Activated CD4-positive, alpha-beta T cell treated with anti-CD3 and anti-CD28 coated beads for 48 hours (primary cell): Measurements from ENCODE around the gene SH3RF2.
"Not testable (repeated sequence)": the region's sequence is repeated elsewhere in the genome, so short reads cannot be mapped to it uniquely, and the experiment has no call there.

Source experiments
- DNase-seq: peaks from one replicate; pipeline ENCODE4 v3.0.0-alpha.2; 2020

The SH3RF2 gene

GRCh38 chr5:146101646-146102045 is 165.3 kb downstream of the SH3RF2 start:
- DNase-seq: no peak

- no peak for DNase-seq
Measured at GRCh38 chr5:146103594-146103993, 167.2 kb downstream of the SH3RF2 start.

GRCh38 chr5:146105477-146105876 is 169.1 kb downstream of the SH3RF2 start, which contains the start of gene PLAC8L1:
TSS of gene PLAC8L1 (minus strand) at chr5:146105577. CDS start at chr5:146104311, 1,266 bp downstream.
- no peak for DNase-seq

- DNase-seq: no peak
Measured at GRCh38 chr5:146107901-146108300, 171.5 kb downstream of the SH3RF2 start.

GRCh38 chr5:146108870-146109269 is 172.5 kb downstream of the SH3RF2 start:
- not testable (repeated sequence) for DNase-seq

GRCh38 chr5:146109379-146109778 is 173.0 kb downstream of the SH3RF2 start:
- no peak for DNase-seq

- no peak for DNase-seq
Measured at GRCh38 chr5:146111409-146111808, 175.0 kb downstream of the SH3RF2 start.

GRCh38 chr5:146112476-146112875 is 176.1 kb downstream of the SH3RF2 start:
- no peak for DNase-seq
